KMS-11 (cell line): ENCODE measurements around the gene JUP.

Source experiments
- H2AFZ ChIP-seq: fragments of 200-600 bp; sonication (generic); 2 replicates; pipeline ENCODE4 v1.6.1; 2016; ENCODE audit warnings: antibody characterized with exemption, mixed run types, low read depth
- H3K27ac ChIP-seq: fragments of 200-600 bp; sonication (generic); 2 replicates; pipeline ENCODE4 v1.6.1; 2016; ENCODE audit warnings: mild to moderate bottlenecking, mixed run types
- H3K27me3 ChIP-seq: fragments of 200-600 bp; sonication (generic); 2 replicates; pipeline ENCODE4 v1.6.1; 2017; ENCODE audit warnings: mild to moderate bottlenecking, low read depth, mixed run types, moderate library complexity; ENCODE audit not compliant: insufficient read depth
- H3K36me3 ChIP-seq: fragments of 200-600 bp; sonication (generic); 2 replicates; pipeline ENCODE4 v1.6.1; 2017; ENCODE audit warnings: mild to moderate bottlenecking, mixed run types; ENCODE audit not compliant: insufficient read depth
- H3K4me1 ChIP-seq: fragments of 200-600 bp; sonication (generic); 2 replicates; pipeline ENCODE4 v1.6.1; 2016; ENCODE audit warnings: mild to moderate bottlenecking, low read depth, mixed run types; ENCODE audit not compliant: poor library complexity, severe bottlenecking
- H3K4me2 ChIP-seq: fragments of 200-600 bp; sonication (generic); 2 replicates; pipeline ENCODE4 v1.7.0; 2016; ENCODE audit warnings: mild to moderate bottlenecking, mixed run types
- H3K4me3 ChIP-seq: fragments of 200-600 bp; sonication (generic); IDR thresholded peaks from 2 replicates; pipeline ENCODE4 v1.6.1; 2017; ENCODE audit warnings: low read depth, low read length, mixed read lengths; ENCODE audit not compliant: insufficient read depth
- H3K79me2 ChIP-seq: fragments of 200-600 bp; sonication (generic); 2 replicates; pipeline ENCODE4 v1.6.1; 2016; ENCODE audit warnings: low read depth, mixed run types; ENCODE audit not compliant: insufficient read depth
- H3K9ac ChIP-seq: fragments of 200-600 bp; sonication (generic); 2 replicates; pipeline ENCODE4 v1.6.1; 2016; ENCODE audit warnings: mild to moderate bottlenecking, mixed run types
- H4K20me1 ChIP-seq: fragments of 200-600 bp; sonication (generic); 2 replicates; pipeline ENCODE4 v1.6.1; 2016; ENCODE audit warnings: mild to moderate bottlenecking, mixed run types; ENCODE audit not compliant: insufficient read depth
- CTCF ChIP-seq: fragments of 200-600 bp; sonication (generic); conservative IDR thresholded peaks from 2 replicates; pipeline ENCODE4 v1.6.1; 2017; ENCODE audit warnings: low read depth, mild to moderate bottlenecking, antibody characterized with exemption, low read length, moderate library complexity, mixed read lengths

The JUP gene

GRCh38 chr17:41822216-41823140, 36.0 kb upstream of the JUP start:
- no peaks in the 10 kb centered on the region for H3K79me2 ChIP-seq
- TF ChIP-seq CTCF: no peak
- no peak overlapping the region for H3K4me2 ChIP-seq
- no peak overlapping the region for H3K9ac ChIP-seq
- H3K27ac ChIP-seq: no peak overlapping the region
- H3K4me1 ChIP-seq: no peaks in the 10 kb centered on the region
- H3K27me3 ChIP-seq: peaks cover 4% of the 10 kb centered on the region; the same call in 1 of the 2 replicates
- H3K36me3 ChIP-seq: no peaks in the 10 kb centered on the region
- H4K20me1 ChIP-seq: no peaks in the 10 kb centered on the region
- no peak overlapping the region for H3K4me3 ChIP-seq
- H2AFZ ChIP-seq: no peak overlapping the region

- H3K27ac ChIP-seq: no peak overlapping the region
- H3K4me2 ChIP-seq: no peak overlapping the region
- no peaks in the 10 kb centered on the region for H4K20me1 ChIP-seq
- H3K79me2 ChIP-seq: no peaks in the 10 kb centered on the region
- H3K27me3 ChIP-seq: peaks cover 4% of the 10 kb centered on the region; the same call in 1 of the 2 replicates
- H3K4me3 ChIP-seq: no peak overlapping the region
- TF ChIP-seq CTCF: no peak
- no peak overlapping the region for H3K9ac ChIP-seq
- no peaks in the 10 kb centered on the region for H3K4me1 ChIP-seq
- H2AFZ ChIP-seq: no peak overlapping the region
- no peaks in the 10 kb centered on the region for H3K36me3 ChIP-seq
Observed at GRCh38 chr17:41821776-41822175, 35.3 kb upstream of the JUP start.

- no peak for TF ChIP-seq CTCF
- Histone ChIP-seq H4K20me1 (no peaks in the 10 kb centered on the region), H3K36me3 (no peaks in the 10 kb centered on the region)
Observed at GRCh38 chr17:41818024-41818423, 31.5 kb upstream of the JUP start.

GRCh38 chr17:41816637-41817320, 30.3 kb upstream of the JUP start:
- H3K4me1 ChIP-seq: peaks cover 7% of the 10 kb centered on the region
- H3K27me3 ChIP-seq: peaks cover 4% of the 10 kb centered on the region; the same call in 1 of the 2 replicates
- H3K79me2 ChIP-seq: no peaks in the 10 kb centered on the region
- no peak for TF ChIP-seq CTCF
- H3K4me2 ChIP-seq: no peak overlapping the region
- no peak overlapping the region for H3K9ac ChIP-seq
- H3K36me3 ChIP-seq: no peaks in the 10 kb centered on the region
- no peak overlapping the region for H3K4me3 ChIP-seq
- H4K20me1 ChIP-seq: no peaks in the 10 kb centered on the region
- no peak overlapping the region for H2AFZ ChIP-seq
- no peak overlapping the region for H3K27ac ChIP-seq

More at GRCh38 chr17:41818024-41818423, 31.5 kb upstream of the JUP start:
- Histone ChIP-seq H3K4me2 (no peak overlapping the region), H2AFZ (no peak overlapping the region), H3K9ac (no peak overlapping the region), H3K4me1 (no peaks in the 10 kb centered on the region), H3K79me2 (no peaks in the 10 kb centered on the region), H3K4me3 (no peak overlapping the region), H3K27me3 (peaks cover 4% of the 10 kb centered on the region; the same call in 1 of the 2 replicates), H3K27ac (no peak overlapping the region)
